Activated naive CD8-positive, alpha-beta T cell (primary cell): ENCODE data around the gene ZSWIM6.

Experiments
- H3K27ac Mint-ChIP-seq: one replicate; pipeline ENCODE4 v1.8.0; 2021; ENCODE audit warnings: mixed read lengths
- H3K27me3 Mint-ChIP-seq: one replicate; pipeline ENCODE4 v1.8.0; 2021; ENCODE audit warnings: mixed read lengths
- H3K36me3 Mint-ChIP-seq: one replicate; pipeline ENCODE4 v1.8.0; 2021; ENCODE audit warnings: mixed read lengths
- H3K4me1 Mint-ChIP-seq: one replicate; pipeline ENCODE4 v1.8.0; 2021; ENCODE audit warnings: low read depth, mixed read lengths
- H3K4me3 Mint-ChIP-seq: one replicate; pipeline ENCODE4 v1.8.0; 2021; ENCODE audit warnings: mild to moderate bottlenecking, mixed read lengths
- H3K9me3 Mint-ChIP-seq: one replicate; pipeline ENCODE4 v1.8.0; 2021; ENCODE audit warnings: low read depth, mixed read lengths

ZSWIM6 gene

DNA sequence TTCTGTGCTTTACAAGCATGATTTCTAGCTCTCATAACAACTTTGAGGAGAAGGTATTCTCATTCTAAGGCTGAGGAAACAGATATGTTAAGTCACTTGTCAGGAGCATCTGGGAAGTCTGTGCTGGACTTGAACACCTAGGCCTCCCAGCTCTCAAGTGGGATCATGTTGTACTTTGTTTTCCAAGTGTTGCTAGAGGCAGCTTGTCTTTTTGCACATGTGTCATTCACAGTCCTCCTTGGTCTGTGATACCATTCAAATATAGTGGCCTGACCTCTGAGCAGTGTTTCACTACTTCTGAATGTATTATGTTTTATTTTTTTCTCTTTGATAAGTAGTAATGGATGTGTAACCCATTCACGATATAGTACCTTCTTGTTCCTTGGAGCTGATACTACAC, 21.2 kb downstream of the ZSWIM6 start:
- Mint-ChIP-seq H3K36me3 (peaks cover 10% of the 10 kb centered on the region), H3K4me1 (peaks cover 37% of the 10 kb centered on the region), H3K27me3 (no peaks in the 10 kb centered on the region), H3K27ac (no peak overlapping the region), H3K9me3 (peaks cover 3% of the 10 kb centered on the region), H3K4me3 (no peak overlapping the region)

DNA sequence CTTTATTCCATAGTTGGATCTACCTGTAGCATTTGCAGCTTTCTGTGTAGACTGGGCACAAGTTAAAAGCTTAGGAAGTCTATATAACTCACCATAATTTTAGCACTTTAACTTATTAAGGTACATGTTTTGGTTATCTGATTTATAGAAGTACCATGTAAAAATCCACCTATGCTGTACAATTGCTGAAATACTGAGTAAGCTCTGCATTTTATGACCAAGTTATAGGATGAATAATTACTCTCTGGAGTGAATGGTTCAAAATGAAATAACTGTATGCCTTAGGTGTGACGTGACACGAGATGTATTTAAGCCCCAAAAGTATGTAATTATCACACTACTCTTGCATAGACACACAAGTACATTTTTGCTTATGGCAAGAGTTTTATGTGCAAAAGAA, 22.1 kb downstream of the ZSWIM6 start:
- Mint-ChIP-seq H3K9me3 (peaks cover 3% of the 10 kb centered on the region), H3K4me1 (peaks cover 31% of the 10 kb centered on the region), H3K27ac (no peak overlapping the region), H3K36me3 (peaks cover 10% of the 10 kb centered on the region), H3K4me3 (no peak overlapping the region), H3K27me3 (no peaks in the 10 kb centered on the region)

DNA sequence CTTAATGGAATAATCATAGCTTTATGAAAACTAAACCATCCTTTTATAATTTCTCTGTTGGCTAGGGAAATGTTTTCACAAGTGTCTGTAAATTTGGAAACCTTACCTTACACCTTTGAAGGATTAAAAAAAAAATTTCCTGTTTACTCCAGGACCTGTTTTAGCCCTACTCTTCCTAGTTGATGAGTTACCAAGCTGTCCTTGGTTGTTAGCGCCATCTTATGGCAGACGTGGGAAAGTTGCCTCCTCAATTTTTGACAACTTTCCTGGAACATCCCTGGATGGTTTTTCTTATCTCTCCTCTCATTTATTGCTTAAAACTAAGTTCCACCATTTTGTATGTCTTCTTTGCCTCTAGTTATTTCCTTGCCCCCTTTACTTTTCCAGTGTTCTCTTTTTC, 25.7 kb downstream of the ZSWIM6 start:
- H3K4me3 Mint-ChIP-seq, result no peak overlapping the region
- H3K27ac Mint-ChIP-seq, result no peak overlapping the region
- peaks cover 3% of the 10 kb centered on the region for H3K9me3 Mint-ChIP-seq
- peaks cover 23% of the 10 kb centered on the region for H3K4me1 Mint-ChIP-seq
- no peaks in the 10 kb centered on the region for H3K27me3 Mint-ChIP-seq
- H3K36me3 Mint-ChIP-seq, result peaks cover 15% of the 10 kb centered on the region

DNA sequence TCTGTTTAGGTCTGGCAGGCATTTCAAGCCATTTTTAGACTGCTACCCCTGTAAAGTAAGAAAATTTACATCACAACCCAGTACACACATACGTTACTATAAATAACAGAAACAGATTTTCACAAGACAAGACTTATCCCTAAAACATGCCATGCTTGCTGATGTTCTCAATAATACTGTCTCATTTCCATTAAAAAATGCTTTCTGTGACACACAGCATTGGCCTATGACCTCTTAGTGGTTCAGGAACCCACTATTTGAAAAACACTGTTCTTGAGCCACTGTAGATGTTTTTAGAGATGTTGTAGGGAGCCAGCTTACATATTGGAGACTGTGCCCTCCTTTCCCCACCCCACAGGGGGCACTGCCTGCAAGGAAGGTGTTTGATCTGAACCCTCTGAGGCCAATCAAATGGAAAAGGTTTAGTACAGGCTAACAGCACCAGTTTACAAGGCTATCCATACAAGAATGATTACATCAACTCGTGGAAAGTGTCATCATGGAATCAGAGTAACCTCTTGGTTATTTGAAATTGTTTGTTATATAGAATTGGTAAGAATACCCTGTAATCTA, 30.8 kb downstream of the ZSWIM6 start:
- Mint-ChIP-seq H3K36me3 (peaks cover 12% of the 10 kb centered on the region), H3K27me3 (no peaks in the 10 kb centered on the region)

DNA sequence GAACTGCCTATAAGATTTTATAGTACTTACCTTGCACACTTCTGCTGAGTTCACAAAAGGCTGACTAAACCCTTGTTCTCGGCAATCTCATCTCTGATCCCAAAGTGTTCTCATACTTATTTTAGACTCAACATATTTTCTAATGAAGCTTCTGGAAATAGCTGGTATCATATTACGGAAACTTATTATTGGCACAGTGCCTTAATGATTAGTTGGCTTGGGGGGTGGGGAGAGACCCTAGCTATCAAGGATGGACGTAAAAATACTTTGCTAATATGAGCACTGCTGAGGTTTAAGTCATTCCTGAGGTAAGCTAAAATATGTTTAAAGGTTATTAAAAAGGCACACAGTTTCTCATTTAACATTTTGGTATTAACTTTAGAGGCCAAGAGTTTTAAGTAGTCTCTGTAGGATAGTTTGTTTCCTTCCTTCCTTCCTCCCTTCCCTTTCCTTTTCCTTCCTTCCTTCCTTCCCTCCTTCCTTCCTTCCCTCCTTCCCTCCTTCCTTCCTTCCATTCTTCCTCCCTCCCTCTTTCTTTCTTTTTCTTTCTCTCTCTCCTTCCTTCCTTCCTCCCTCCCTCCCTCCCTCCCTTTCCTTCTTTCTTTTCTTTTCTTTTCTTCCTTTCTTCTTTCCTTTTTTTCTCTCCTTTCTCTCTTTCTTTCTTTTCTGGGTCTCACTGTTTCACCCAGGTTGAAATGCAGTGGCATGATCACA, 31.5 kb downstream of the ZSWIM6 start:
- H3K27ac Mint-ChIP-seq, result no peak overlapping the region
- peaks cover 16% of the 10 kb centered on the region for H3K4me1 Mint-ChIP-seq
- H3K9me3 Mint-ChIP-seq, result peaks cover 3% of the 10 kb centered on the region
- H3K27me3 Mint-ChIP-seq, result no peaks in the 10 kb centered on the region
- peaks cover 11% of the 10 kb centered on the region for H3K36me3 Mint-ChIP-seq
- no peak overlapping the region for H3K4me3 Mint-ChIP-seq

More for the DNA sequence above, 30.8 kb downstream of the ZSWIM6 start:
- Mint-ChIP-seq H3K9me3 (peaks cover 3% of the 10 kb centered on the region), H3K4me1 (peaks cover 17% of the 10 kb centered on the region), H3K27ac (no peak overlapping the region), H3K4me3 (no peak overlapping the region)

DNA sequence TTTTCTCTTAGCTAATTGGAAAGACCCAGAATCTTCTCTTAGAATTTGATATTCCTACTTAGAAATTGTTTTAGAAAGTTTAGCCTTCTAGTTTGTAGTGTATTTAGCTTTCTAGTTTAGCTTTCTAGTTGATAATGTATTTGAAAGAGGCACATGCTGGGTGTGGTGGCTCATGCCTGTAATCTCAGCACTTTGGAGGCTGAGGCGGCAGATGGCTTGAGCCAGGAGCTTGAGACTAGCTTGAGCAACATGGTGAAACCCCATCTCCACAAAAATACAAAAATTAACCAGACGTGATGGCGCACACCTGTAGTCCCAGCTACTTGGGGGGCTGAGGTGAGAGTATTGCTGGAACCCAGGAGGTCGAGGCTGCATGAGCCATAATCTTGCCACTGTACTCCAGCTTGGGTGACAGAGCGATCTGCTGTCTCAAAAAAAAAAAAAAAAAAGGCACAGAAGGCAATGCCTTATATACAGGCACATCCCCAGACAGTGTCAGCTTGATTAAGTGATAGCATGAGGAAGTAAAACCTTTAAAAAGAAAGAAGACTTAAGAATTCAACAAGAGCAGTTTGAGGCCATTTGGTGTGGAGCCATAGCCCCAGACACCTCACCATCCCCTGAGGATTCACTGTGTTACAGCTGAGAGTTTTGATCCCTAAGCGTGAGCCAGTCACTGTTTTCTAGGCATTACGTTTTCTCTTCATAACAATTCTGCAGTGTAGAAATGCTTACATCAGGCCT, 34.6 kb downstream of the ZSWIM6 start:
- peaks cover 10% of the 10 kb centered on the region for H3K36me3 Mint-ChIP-seq
- H3K27ac Mint-ChIP-seq, result no peak overlapping the region
- H3K4me1 Mint-ChIP-seq, result peaks cover 8% of the 10 kb centered on the region
- H3K9me3 Mint-ChIP-seq, result peaks cover 3% of the 10 kb centered on the region
- H3K27me3 Mint-ChIP-seq, result no peaks in the 10 kb centered on the region
- no peak overlapping the region for H3K4me3 Mint-ChIP-seq

DNA sequence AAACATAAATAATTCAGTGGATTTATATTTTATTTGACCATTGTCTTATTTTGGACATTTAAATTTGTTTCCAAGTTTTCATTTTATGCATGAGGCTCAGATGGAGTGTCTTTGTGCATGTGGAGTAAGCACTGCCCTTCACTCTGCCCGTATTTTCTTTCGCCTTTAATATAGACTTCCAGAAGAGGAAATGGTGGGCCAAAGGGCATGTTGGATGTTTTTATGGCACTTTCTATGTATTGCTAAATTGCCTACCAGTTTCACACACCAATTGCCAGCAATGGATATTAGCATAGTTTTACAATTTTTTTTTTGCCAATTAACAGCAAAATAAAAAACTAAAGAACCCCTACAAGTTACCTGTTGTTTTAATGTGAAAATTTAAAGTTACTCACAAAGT, 38.4 kb downstream of the ZSWIM6 start:
- H3K36me3 Mint-ChIP-seq, result peaks cover 16% of the 10 kb centered on the region
- no peaks in the 10 kb centered on the region for H3K27me3 Mint-ChIP-seq
- H3K9me3 Mint-ChIP-seq, result peaks cover 1% of the 10 kb centered on the region
- no peak overlapping the region for H3K4me3 Mint-ChIP-seq
- H3K4me1 Mint-ChIP-seq, result peaks cover 12% of the 10 kb centered on the region
- H3K27ac Mint-ChIP-seq, result no peak overlapping the region

DNA sequence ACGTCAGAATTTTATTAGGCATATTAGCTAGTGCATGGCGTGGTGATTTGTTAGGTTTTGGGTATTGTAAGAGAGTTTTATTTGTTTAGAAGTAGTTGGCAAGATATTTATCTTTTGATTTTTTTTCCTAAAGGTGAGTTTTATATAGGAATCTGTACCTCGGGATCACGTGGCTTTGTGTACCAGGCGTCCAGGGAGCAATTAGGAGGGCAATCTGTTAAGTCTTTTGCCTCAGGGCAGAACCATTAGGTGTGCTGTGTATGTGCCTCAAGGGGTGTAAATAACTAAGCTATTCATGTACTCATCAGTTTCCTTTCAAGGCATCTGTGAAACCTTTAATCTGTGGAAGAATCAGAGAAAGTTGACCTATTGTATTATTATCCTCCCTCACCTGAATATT, 39.4 kb downstream of the ZSWIM6 start:
- H3K9me3 Mint-ChIP-seq, result no peaks in the 10 kb centered on the region
- H3K4me3 Mint-ChIP-seq, result no peak overlapping the region
- peaks cover 13% of the 10 kb centered on the region for H3K36me3 Mint-ChIP-seq
- peaks cover 9% of the 10 kb centered on the region for H3K4me1 Mint-ChIP-seq
- no peaks in the 10 kb centered on the region for H3K27me3 Mint-ChIP-seq
- no peak overlapping the region for H3K27ac Mint-ChIP-seq

DNA sequence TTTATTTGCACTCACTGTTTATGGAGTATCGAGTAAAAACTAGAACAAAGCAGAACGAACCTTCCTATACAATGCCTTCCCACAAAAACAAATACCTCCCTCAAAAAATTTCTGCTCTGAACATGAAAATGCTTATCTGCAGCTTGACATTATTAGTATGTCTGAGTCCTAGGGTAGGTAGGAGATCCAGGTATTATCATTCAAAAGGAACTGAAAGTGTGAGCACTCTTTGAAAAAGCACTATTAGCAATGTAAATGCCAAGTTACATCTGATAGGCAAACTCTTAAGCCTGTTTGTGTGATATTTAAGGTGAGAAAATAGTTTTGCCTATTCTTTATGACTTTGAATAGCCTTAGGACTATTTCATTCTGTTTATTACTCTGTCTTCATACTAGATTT, 47.6 kb downstream of the ZSWIM6 start:
- H3K27ac Mint-ChIP-seq, result no peak overlapping the region
- H3K4me3 Mint-ChIP-seq, result no peak overlapping the region
- no peaks in the 10 kb centered on the region for H3K9me3 Mint-ChIP-seq
- H3K4me1 Mint-ChIP-seq, result peaks cover 5% of the 10 kb centered on the region
- H3K27me3 Mint-ChIP-seq, result no peaks in the 10 kb centered on the region
- H3K36me3 Mint-ChIP-seq, result peaks cover 8% of the 10 kb centered on the region

DNA sequence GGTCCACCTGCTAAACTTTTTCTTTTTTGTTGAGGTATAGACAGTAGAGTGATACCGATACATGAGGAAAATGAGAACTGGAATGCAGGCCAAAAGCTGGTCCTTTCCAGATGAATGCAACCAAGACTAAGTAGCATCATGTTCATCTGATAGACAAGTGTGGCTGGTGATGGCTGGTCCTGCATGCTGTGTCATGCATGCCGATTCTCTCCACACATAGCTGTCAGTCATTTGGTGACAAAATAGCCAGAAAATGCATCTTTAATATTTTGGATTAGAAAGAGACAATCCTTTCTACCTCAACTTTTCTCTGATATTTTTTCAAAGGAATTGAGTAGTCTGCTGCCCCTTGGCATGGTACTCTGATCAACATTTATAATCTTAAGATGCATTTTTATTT, 49.9 kb downstream of the ZSWIM6 start:
- no peaks in the 10 kb centered on the region for H3K9me3 Mint-ChIP-seq
- peaks cover 7% of the 10 kb centered on the region for H3K36me3 Mint-ChIP-seq
- peaks cover 19% of the 10 kb centered on the region for H3K4me1 Mint-ChIP-seq
- no peaks in the 10 kb centered on the region for H3K27me3 Mint-ChIP-seq
- H3K4me3 Mint-ChIP-seq, result no peak overlapping the region
- H3K27ac Mint-ChIP-seq, result no peak overlapping the region

DNA sequence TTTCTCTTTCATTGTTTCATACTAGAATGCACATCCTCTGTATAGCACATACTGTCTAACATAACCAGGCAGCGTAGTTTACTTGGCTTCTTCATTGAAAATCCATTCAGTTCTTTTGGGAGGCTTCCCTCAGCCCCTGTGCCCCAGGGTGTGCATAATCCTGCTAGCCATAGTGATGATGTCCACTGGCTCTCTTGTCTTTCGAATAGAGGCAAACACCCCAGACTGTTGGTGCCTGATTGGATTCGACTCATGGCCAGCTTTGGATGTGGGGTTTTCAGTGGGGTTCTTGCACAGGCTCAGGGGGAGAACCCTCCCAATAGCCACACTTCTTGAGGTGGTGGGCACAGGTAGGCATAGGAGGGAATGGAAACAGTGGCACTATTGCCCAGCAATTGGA, 53.6 kb downstream of the ZSWIM6 start:
- no peaks in the 10 kb centered on the region for H3K9me3 Mint-ChIP-seq
- no peaks in the 10 kb centered on the region for H3K27me3 Mint-ChIP-seq
- H3K27ac Mint-ChIP-seq, result no peak overlapping the region
- peaks cover 29% of the 10 kb centered on the region for H3K4me1 Mint-ChIP-seq
- peaks cover 4% of the 10 kb centered on the region for H3K36me3 Mint-ChIP-seq
- H3K4me3 Mint-ChIP-seq, result no peak overlapping the region

DNA sequence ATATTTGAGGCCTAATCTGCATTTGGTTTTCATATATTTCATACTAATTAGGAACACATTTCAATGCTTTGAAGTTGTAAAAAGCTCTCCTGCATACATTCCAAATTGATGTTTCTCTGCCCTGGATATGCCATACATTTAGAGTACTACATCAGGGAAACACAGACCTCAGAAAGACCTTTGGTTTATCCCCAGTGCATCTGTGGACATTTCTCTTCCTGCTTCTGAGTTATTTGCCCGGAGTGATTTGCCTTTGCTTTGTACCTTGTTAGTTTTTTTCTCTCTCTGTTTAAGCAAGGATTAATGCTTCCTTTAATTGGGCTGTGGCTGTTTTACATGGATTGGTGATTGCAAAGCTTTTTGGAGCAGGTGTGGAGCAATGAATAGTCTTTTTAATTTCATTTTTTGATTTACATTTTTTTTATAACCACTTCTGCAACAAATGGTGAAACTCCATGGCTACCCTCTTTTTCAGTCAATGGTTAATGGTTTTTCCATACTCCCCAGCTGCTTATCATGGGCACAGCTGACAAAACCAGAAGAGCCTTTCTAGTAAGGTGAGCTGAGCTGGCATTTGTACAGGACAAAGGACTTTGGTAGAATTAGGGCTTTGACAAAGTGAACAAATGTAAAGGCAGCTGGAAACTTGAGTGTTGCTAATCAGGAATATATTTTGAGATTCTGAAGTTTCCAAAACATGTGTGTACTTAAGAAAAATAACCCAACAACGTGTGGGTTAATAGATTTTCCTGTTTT, 54.2 kb downstream of the ZSWIM6 start:
- H3K27ac Mint-ChIP-seq, result no peak overlapping the region

DNA sequence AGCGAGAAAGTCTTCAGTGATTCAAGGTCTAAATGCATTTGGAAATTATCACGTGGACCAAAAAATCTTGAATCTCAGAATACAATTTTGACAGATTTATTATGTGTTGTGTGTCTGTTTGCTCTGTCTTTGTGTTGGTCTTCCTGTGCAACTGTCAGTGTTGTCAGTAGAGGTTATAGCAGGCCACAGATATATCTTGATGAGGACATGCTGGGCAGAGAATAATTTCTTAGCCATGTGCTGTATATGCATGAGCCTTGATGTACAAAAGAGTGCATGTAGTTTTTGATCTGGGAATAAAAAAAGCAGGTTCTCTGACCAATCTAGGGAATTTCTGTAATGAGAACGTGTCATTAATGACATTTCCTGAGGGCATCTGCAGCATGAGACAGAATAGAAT, 57.6 kb downstream of the ZSWIM6 start:
- H3K27me3 Mint-ChIP-seq, result no peaks in the 10 kb centered on the region
- peaks cover 27% of the 10 kb centered on the region for H3K4me1 Mint-ChIP-seq
- H3K4me3 Mint-ChIP-seq, result no peak overlapping the region
- peaks cover 15% of the 10 kb centered on the region for H3K36me3 Mint-ChIP-seq
- no peaks in the 10 kb centered on the region for H3K9me3 Mint-ChIP-seq
- H3K27ac Mint-ChIP-seq, result no peak overlapping the region

More for the DNA sequence above, 54.2 kb downstream of the ZSWIM6 start:
- H3K36me3 Mint-ChIP-seq, result peaks cover 5% of the 10 kb centered on the region
- H3K4me3 Mint-ChIP-seq, result no peak overlapping the region
- no peaks in the 10 kb centered on the region for H3K9me3 Mint-ChIP-seq
- no peaks in the 10 kb centered on the region for H3K27me3 Mint-ChIP-seq
- H3K4me1 Mint-ChIP-seq, result peaks cover 29% of the 10 kb centered on the region

DNA sequence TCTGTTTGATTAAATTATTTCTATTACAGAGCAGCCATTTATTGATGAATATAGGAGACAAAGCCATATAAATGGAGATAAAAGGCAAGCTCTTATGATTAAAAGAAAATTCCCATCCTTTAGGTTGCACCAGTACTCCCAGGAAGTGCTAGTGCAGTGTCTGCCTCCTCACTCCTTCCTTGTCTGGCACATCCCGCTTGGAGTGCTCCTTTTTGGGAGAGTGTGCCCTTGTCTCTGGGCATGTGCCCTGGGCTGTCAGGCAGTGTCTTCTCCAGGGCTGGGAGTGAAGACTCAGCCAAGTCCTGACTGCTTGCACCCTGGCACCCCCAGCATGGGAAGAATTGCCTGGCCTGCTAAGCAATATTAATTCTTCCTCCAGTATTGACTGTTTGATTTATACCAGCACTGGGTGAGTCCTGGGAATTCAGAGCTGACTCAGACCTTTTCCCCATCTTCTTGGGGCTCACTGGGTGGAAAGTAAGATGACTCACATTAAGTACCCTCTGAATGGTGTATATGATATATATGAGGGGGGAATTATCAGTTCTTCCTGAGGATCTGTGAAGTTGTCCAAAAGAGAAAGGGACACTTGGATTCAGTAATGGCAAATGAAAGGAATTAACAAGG, 62.1 kb downstream of the ZSWIM6 start:
- no peak overlapping the region for H3K4me3 Mint-ChIP-seq
- no peaks in the 10 kb centered on the region for H3K27me3 Mint-ChIP-seq
- no peaks in the 10 kb centered on the region for H3K9me3 Mint-ChIP-seq
- peaks cover 11% of the 10 kb centered on the region for H3K4me1 Mint-ChIP-seq
- H3K36me3 Mint-ChIP-seq, result peaks cover 13% of the 10 kb centered on the region
- no peak overlapping the region for H3K27ac Mint-ChIP-seq
